IPS DF 6.9 (cell line): Measurements from ENCODE around the gene ANKAR.
"Not testable (repeated sequence)": the region's sequence is repeated elsewhere in the genome, so short reads cannot be mapped to it uniquely, and the experiment has no call there.

Experiments used
- DNase-seq: peaks from one replicate; pipeline ENCODE4 v3.0.0-alpha.2; 2013; ENCODE audit warnings: low read depth, low spot score
- H3K27ac ChIP-seq: one replicate; pipeline ENCODE4 v1.5.1; 2013; ENCODE audit warnings: low read length, control low read depth
- H3K27me3 ChIP-seq: 2 replicates; pipeline ENCODE4 v1.6.1; 2013; ENCODE audit warnings: mild to moderate bottlenecking, low read length; ENCODE audit not compliant: control insufficient read depth, insufficient read depth
- H3K36me3 ChIP-seq: 2 replicates; pipeline ENCODE4 v1.6.1; 2013; ENCODE audit warnings: low read length; ENCODE audit not compliant: control insufficient read depth, insufficient read depth
- H3K4me1 ChIP-seq: 2 replicates; pipeline ENCODE4 v1.6.1; 2013; ENCODE audit warnings: low read length; ENCODE audit not compliant: control insufficient read depth, insufficient read depth
- H3K4me3 ChIP-seq: 2 replicates; pipeline ENCODE4 v1.5.1; 2013; ENCODE audit warnings: mild to moderate bottlenecking, low read length
- H3K9me3 ChIP-seq: 2 replicates; pipeline ENCODE4 v1.6.1; 2013; ENCODE audit warnings: low read length, inconsistent platforms; ENCODE audit not compliant: control insufficient read depth, insufficient read depth
- WGBS: extraction: QIAGEN DNeasy Blood & Tissue Kit; methylation state at CpG from one replicate; pipeline ENCODE4 v1.1.7; 2013; ENCODE audit warnings: mixed read lengths, missing lambda C conversion rate; ENCODE audit not compliant: insufficient read length, insufficient coverage; 5-methylcytosine and 5-hydroxymethylcytosine counted together

Gene ANKAR

DNA sequence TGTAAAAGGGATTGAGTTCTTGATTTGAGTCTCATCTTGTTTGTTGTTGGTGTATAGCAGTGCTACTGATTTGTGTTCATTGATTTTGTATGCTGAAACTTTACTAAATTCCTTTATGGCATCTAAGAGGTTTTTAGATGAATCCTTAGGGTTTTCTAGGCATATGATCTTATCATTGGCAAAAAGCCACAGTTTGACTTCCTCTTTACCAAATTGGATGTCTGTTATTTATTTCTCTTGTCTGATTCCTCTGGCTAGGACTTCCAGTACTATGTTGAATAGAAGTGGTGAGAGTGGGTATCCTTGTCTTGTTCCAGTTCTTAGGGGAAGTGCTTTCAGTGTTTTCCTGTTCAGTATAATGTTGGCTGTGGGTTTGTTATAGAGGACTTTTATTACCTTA, 4.8 kb downstream of the ANKAR start:
- Histone ChIP-seq H3K36me3 (no peaks in the 10 kb centered on the region), H3K27me3 (no peaks in the 10 kb centered on the region), H3K27ac (no peak overlapping the region), H3K4me3 (no peak overlapping the region), H3K4me1 (no peaks in the 10 kb centered on the region), H3K9me3 (no peaks in the 10 kb centered on the region)
- DNase-seq = no peak

DNA sequence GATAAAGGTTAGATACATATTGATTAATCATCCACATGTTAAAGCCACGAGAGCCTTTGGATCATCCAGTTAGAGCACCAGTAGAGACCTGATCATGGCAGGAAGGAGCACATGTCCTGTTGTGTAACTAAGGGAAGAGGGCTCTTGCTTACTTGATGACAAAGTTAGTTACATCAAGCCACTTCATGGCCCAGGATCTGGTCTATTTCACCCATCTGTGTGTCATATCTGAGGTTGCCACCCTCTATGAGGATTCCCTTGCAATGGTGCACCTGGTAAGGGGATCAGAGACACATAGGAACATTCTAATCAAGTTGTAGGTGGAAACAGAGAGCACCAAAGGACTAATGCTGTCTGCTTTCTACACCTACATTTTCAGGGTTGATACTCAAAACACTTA, 6.7 kb downstream of the ANKAR start:
- H3K36me3 ChIP-seq = no peaks in the 10 kb centered on the region
- H3K27me3 ChIP-seq = no peaks in the 10 kb centered on the region
- H3K4me3 ChIP-seq = no peak overlapping the region
- no peaks in the 10 kb centered on the region for H3K4me1 ChIP-seq
- DNase-seq = no peak
- no peak overlapping the region for H3K27ac ChIP-seq
- no peaks in the 10 kb centered on the region for H3K9me3 ChIP-seq
- no CpG with 5 or more reads among the region's 1 CpG for WGBS

DNA sequence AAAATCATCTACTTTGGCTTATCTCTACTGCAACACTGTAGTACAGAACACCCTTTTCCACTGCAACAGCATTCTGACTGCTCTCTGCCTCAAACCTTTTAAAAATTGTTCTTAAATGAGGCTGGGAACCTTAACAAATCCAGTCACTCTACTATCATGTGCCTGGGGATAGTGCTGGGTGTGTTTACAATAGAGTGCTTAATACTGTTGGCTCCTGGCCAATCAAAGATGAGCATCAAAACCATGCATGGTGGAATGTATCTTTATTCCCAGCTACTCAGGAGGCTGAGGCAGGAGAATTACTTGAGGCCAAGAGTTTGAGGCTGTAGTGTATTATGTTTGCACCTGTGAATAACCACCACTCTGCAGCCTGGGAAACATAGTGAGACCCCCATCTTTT, 7.4 kb downstream of the ANKAR start:
- no peak for DNase-seq

GRCh38 chr2:189683348-189683747, 8.9 kb downstream of the ANKAR start:
- no peak overlapping the region for H3K4me3 ChIP-seq
- no CpG with 5 or more reads among the region's 1 CpG for WGBS
- H3K27me3 ChIP-seq = no peaks in the 10 kb centered on the region
- H3K4me1 ChIP-seq = no peaks in the 10 kb centered on the region
- no peaks in the 10 kb centered on the region for H3K36me3 ChIP-seq
- DNase-seq = no peak
- H3K9me3 ChIP-seq = no peaks in the 10 kb centered on the region
- no peak overlapping the region for H3K27ac ChIP-seq

More for the DNA sequence above, 7.4 kb downstream of the ANKAR start:
- Histone ChIP-seq H3K36me3 (no peaks in the 10 kb centered on the region), H3K27me3 (no peaks in the 10 kb centered on the region), H3K27ac (no peak overlapping the region), H3K4me1 (no peaks in the 10 kb centered on the region), H3K9me3 (no peaks in the 10 kb centered on the region), H3K4me3 (no peak overlapping the region)

DNA sequence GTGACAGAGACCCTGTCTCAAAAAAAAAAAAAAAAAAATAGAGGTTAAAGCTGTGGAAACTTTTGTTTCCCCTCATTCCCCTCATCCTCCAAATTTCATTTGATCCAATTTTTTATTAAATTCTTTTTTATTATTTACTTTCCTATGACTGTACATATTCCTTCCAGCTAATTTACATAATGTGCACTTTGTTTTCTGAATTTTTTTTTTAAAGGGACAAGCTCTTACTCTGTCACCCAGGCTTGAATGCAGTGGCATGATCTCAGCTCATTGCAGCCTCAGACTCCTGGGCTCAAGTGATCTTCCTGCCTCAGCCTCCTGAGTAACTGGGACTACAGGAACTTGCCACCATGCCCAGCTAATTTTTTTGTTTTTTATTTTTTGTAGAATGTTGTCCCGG, 10.3 kb downstream of the ANKAR start:
- Histone ChIP-seq H3K4me1 (no peaks in the 10 kb centered on the region), H3K4me3 (no peak overlapping the region), H3K9me3 (no peaks in the 10 kb centered on the region), H3K36me3 (no peaks in the 10 kb centered on the region), H3K27ac (no peak overlapping the region), H3K27me3 (no peaks in the 10 kb centered on the region)
- DNase-seq = no peak
- WGBS = no CpG with 5 or more reads among the region's 1 CpG

- Histone ChIP-seq H3K27ac (no peak overlapping the region), H3K36me3 (no peaks in the 10 kb centered on the region), H3K9me3 (no peaks in the 10 kb centered on the region), H3K4me3 (no peak overlapping the region), H3K4me1 (no peaks in the 10 kb centered on the region), H3K27me3 (no peaks in the 10 kb centered on the region)
- no peak for DNase-seq
- no CpG with 5 or more reads among the region's 2 CpGs for WGBS
Observed at GRCh38 chr2:189685540-189686229, 11.2 kb downstream of the ANKAR start.

GRCh38 chr2:189687796-189688195, 13.3 kb downstream of the ANKAR start:
- H3K4me1 ChIP-seq, H3K27me3 ChIP-seq, H3K27ac ChIP-seq, H3K4me3 ChIP-seq, H3K36me3 ChIP-seq, H3K9me3 ChIP-seq, DNase-seq: not testable (repeated sequence)
- WGBS = no CpG with 5 or more reads among the region's 1 CpG

DNA sequence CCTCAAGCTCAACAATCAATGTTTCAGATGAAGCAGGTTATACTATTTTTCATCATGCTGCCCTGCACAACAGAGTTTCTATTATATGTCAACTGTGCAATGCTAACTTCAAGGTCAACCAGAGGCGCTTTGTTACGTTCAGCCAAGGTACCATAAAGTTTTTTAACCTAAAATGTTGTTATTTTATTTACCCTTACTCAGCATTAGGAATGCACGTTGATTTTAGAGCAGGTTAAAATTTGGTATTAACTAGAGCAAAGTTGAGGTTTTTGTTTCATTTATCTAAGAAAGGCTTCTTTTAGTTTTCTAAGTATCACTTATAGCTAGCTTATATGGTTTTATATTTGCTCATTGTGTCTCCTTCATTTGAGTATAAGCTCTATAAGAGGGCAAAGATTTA, 21.8 kb downstream of the ANKAR start:
- WGBS = no CpG with 5 or more reads among the region's 3 CpGs
- DNase-seq = no peak

DNA sequence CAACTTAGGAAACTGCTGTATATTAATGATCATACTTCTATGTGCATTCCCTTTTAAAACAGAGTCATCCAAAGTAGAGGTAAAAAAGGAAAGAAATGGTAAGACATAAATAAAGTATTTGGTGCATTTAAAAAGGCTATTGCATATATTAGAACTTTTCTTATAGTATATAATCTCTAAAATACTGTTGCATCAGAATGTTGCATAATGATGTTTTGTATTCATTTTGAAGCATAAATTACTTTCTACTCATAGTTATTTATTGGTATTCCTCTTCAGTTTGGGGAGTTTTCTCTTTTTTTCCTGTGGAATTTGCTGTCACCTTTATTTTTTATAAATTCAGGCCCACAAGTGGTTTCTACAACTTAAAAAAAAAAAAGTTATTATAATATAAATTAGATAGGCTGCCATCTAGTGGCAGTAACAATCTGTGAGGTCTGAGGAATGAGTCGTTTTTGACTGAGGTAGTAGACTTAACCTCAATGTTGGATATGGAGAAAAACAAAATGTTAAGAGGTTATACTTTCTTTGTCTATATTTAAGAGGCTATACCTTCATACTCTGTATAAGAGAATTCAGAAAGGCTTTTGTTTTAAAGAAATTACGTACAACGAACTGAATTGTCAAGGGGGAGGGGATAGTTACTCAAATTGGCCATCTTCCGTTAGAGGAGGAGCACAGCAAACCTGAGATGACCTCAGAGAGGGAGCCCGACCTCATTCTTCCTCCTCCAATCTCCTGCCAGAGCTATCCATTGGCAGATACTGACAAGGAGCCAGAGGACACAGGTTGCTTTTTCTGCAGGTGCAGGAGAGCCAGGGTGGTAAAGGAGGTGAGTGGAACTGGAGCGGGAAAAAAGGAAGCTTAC, 23.8 kb downstream of the ANKAR start:
- no peak for DNase-seq
- Histone ChIP-seq H3K36me3 (no peaks in the 10 kb centered on the region), H3K9me3 (no peaks in the 10 kb centered on the region), H3K27me3 (no peaks in the 10 kb centered on the region), H3K4me3 (no peak overlapping the region), H3K4me1 (no peaks in the 10 kb centered on the region), H3K27ac (no peak overlapping the region)
- WGBS = no CpG with 5 or more reads among the region's 6 CpGs

More for the DNA sequence above, 21.8 kb downstream of the ANKAR start:
- no peaks in the 10 kb centered on the region for H3K9me3 ChIP-seq
- H3K4me3 ChIP-seq = no peak overlapping the region
- H3K27me3 ChIP-seq = no peaks in the 10 kb centered on the region
- no peaks in the 10 kb centered on the region for H3K36me3 ChIP-seq
- no peaks in the 10 kb centered on the region for H3K4me1 ChIP-seq
- no peak overlapping the region for H3K27ac ChIP-seq

GRCh38 chr2:189700681-189701080, 26.2 kb downstream of the ANKAR start:
- H3K4me1 ChIP-seq = no peaks in the 10 kb centered on the region
- no peaks in the 10 kb centered on the region for H3K27me3 ChIP-seq
- no peaks in the 10 kb centered on the region for H3K36me3 ChIP-seq
- no peaks in the 10 kb centered on the region for H3K9me3 ChIP-seq
- no peak for DNase-seq
- H3K4me3 ChIP-seq = no peak overlapping the region
- no CpG with 5 or more reads among the region's 2 CpGs for WGBS
- no peak overlapping the region for H3K27ac ChIP-seq

DNA sequence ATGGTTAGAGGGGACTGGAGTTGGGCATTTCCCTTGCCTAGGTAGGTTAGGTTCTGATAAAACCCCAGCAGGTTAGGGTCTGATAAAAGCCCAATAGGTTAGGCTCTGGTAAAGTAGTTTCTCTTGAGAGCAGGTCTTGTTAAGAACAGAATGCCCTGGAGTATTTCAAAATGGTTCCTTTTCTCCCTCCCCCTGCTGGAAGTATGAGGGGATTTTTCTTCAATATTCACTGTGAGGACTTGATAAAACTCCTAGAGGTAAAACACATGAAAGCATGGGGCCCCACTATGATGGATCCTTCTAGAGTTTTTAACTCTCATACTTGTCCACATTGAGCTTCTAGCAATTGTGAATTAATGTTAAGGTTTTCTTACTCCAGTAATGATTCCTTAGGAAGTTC, 27.6 kb downstream of the ANKAR start:
- DNase-seq = no peak
- no peaks in the 10 kb centered on the region for H3K4me1 ChIP-seq

More for the DNA sequence above, 27.6 kb downstream of the ANKAR start:
- Histone ChIP-seq H3K4me3 (no peak overlapping the region), H3K27me3 (no peaks in the 10 kb centered on the region), H3K27ac (no peak overlapping the region), H3K36me3 (no peaks in the 10 kb centered on the region), H3K9me3 (no peaks in the 10 kb centered on the region)
